IMR-90 (cell line): Measurements from ENCODE around the gene NKX6-2. TPM values are rescaled to one million over a fixed set of nuclear protein-coding genes. Genes with fewer than 3 reads are reported as not detected.

Source experiments
- ATAC-seq: fragments of 200-7000 bp; cut with Tn5 transposase; 2 replicates; pipeline ENCODE4 v1.9.1; 2020; ENCODE audit warnings: low read depth, mild to moderate bottlenecking, moderate library complexity
- BruUV-seq: library from RNA; stranded (reverse); fragments of 400-500 nt; replicated peaks from 2 replicates; lab custom pipeline; 2021; lab: Mats Ljungman, UMichigan
- CTCF ChIA-PET: fragments of 300-600 bp; formaldehyde crosslinking; extraction: SDS; loops from one replicate; lab custom pipeline; 2021; ENCODE audit warnings: antibody characterized with exemption; lab: Yijun Ruan, JAX
- POLR2A ChIA-PET: fragments of 300-600 bp; sonication (Branson Sonifier 250); formaldehyde crosslinking; loops from one replicate; lab custom pipeline; 2022; ENCODE audit warnings: antibody characterized with exemption; ENCODE audit not compliant: unreplicated experiment; lab: Charles Lee
- DNase-seq: peaks from one replicate; pipeline ENCODE4 v3.0.0; 2013
- H2AFZ ChIP-seq: replicated peaks from 2 replicates; pipeline ENCODE3; 2013; ENCODE audit warnings: low read length, mild to moderate bottlenecking; ENCODE audit not compliant: poor library complexity
- H2AK5ac ChIP-seq: 2 replicates; pipeline ENCODE4 v1.6.1; 2013; ENCODE audit warnings: low read depth, low read length, inconsistent platforms
- H2AK9ac ChIP-seq: replicated peaks from 2 replicates; pipeline ENCODE3; 2013; ENCODE audit warnings: mild to moderate bottlenecking, low read depth, low read length, moderate library complexity; ENCODE audit not compliant: poor library complexity
- H2BK120ac ChIP-seq: 2 replicates; pipeline ENCODE4 v1.6.1; 2013; ENCODE audit warnings: low read depth, low read length, inconsistent platforms
- H2BK15ac ChIP-seq: 3 replicates; pipeline ENCODE4 v1.6.1; 2013; ENCODE audit warnings: low read depth, low read length, inconsistent platforms
- H2BK20ac ChIP-seq: 2 replicates; pipeline ENCODE4 v1.6.1; 2013; ENCODE audit warnings: low read depth, mild to moderate bottlenecking, inconsistent platforms, low read length, moderate library complexity
- H2BK5ac ChIP-seq: 2 replicates; pipeline ENCODE4 v1.6.1; 2013; ENCODE audit warnings: mild to moderate bottlenecking, low read depth, low read length, inconsistent platforms; ENCODE audit not compliant: poor library complexity, severe bottlenecking
- H3K14ac ChIP-seq: replicated peaks from 2 replicates; pipeline ENCODE4 v1.6.1; 2013; ENCODE audit warnings: low read depth, low read length, inconsistent platforms
- H3K18ac ChIP-seq: 2 replicates; pipeline ENCODE4 v1.6.1; 2013; ENCODE audit warnings: low read depth, low read length, control low read depth
- H3K23ac ChIP-seq: 2 replicates; pipeline ENCODE4 v1.6.1; 2013; ENCODE audit warnings: low read depth, low read length, inconsistent platforms
- H3K27ac ChIP-seq: 2 replicates; pipeline ENCODE4 v1.5.1; 2013; ENCODE audit warnings: mild to moderate bottlenecking, control low read depth, low read length; ENCODE audit not compliant: insufficient read depth
- H3K27me3 ChIP-seq: 2 replicates; pipeline ENCODE4 v1.6.1; 2013; ENCODE audit warnings: low read length; ENCODE audit not compliant: control insufficient read depth, insufficient read depth
- H3K36me3 ChIP-seq: 2 replicates; pipeline ENCODE4 v1.6.1; 2013; ENCODE audit warnings: low read length, mixed read lengths; ENCODE audit not compliant: control insufficient read depth, insufficient read depth
- H3K4ac ChIP-seq: 2 replicates; pipeline ENCODE4 v1.6.1; 2013; ENCODE audit warnings: low read depth, low read length, inconsistent platforms
- H3K4me1 ChIP-seq: 2 replicates; pipeline ENCODE4 v1.6.1; 2013; ENCODE audit warnings: low read length, mixed read lengths; ENCODE audit not compliant: control insufficient read depth, insufficient read depth
- H3K4me2 ChIP-seq: 2 replicates; pipeline ENCODE4 v1.6.1; 2013; ENCODE audit warnings: low read depth, mild to moderate bottlenecking, control low read depth, low read length, moderate library complexity
- H3K4me3 ChIP-seq: 2 replicates; pipeline ENCODE4 v1.5.1; 2013; ENCODE audit warnings: low read depth, mild to moderate bottlenecking, control low read depth, low read length, moderate library complexity; ENCODE audit not compliant: insufficient read depth
- H3K56ac ChIP-seq: 2 replicates; pipeline ENCODE4 v1.6.1; 2013; ENCODE audit warnings: low read length, inconsistent platforms; ENCODE audit not compliant: insufficient read depth; ENCODE audit errors: extremely low read depth
- H3K79me1 ChIP-seq, 2 experiments: 2 replicates each; pipeline ENCODE4 v1.6.1; 2013; ENCODE audit warnings: low read length in 2 of 2, inconsistent platforms in 1 of 2, low read depth in 1 of 2
- H3K9ac ChIP-seq: 2 replicates; pipeline ENCODE4 v1.6.1; 2013; ENCODE audit warnings: low read depth, low read length, control low read depth
- H3K9me1 ChIP-seq: 2 replicates; pipeline ENCODE4 v1.6.1; 2013; ENCODE audit warnings: low read length, inconsistent platforms; ENCODE audit not compliant: insufficient read depth
- H3K9me3 ChIP-seq: 2 replicates; pipeline ENCODE4 v1.6.1; 2013; ENCODE audit warnings: low read length; ENCODE audit not compliant: control insufficient read depth, insufficient read depth
- H4K20me1 ChIP-seq: 2 replicates; pipeline ENCODE4 v1.6.1; 2013; ENCODE audit warnings: low read length, inconsistent platforms; ENCODE audit not compliant: insufficient read depth
- H4K5ac ChIP-seq: 2 replicates; pipeline ENCODE4 v1.6.1; 2013; ENCODE audit warnings: mild to moderate bottlenecking, low read depth, low read length, control low read depth
- H4K8ac ChIP-seq, 2 experiments: 2 replicates each; pipeline ENCODE4 v1.6.1; 2013; ENCODE audit warnings: low read depth in 2 of 2, low read length in 2 of 2, control low read depth in 1 of 2, inconsistent platforms in 1 of 2
- H4K91ac ChIP-seq: 2 replicates; pipeline ENCODE4 v1.6.1; 2013; ENCODE audit warnings: low read depth, low read length, inconsistent platforms; ENCODE audit not compliant: insufficient read depth
- BHLHE40 ChIP-seq: fragments of 150-350 bp; IDR thresholded peaks from 2 replicates; pipeline ENCODE4 v1.6.1; 2016; ENCODE audit warnings: mild to moderate bottlenecking, low read depth, low read length
- CEBPB ChIP-seq: IDR thresholded peaks from 2 replicates; pipeline ENCODE4 v1.6.1; 2012; ENCODE audit warnings: low read depth, low read length, improper control_type of control experiment
- CHD1 ChIP-seq: IDR thresholded peaks from 2 replicates; pipeline ENCODE4 v1.6.1; 2012; ENCODE audit warnings: low read depth, low read length, improper control_type of control experiment
- CTCF ChIP-seq: conservative IDR thresholded peaks from 2 replicates; pipeline ENCODE4 v1.5.1; 2012; ENCODE audit warnings: mild to moderate bottlenecking, low read depth, low read length, improper control_type of control experiment
- ELK1 ChIP-seq: fragments of 150-350 bp; IDR thresholded peaks from 2 replicates; pipeline ENCODE4 v1.6.1; 2016; ENCODE audit warnings: low read depth, mild to moderate bottlenecking, low read length, moderate library complexity, borderline replicate concordance
- MAFK ChIP-seq: IDR thresholded peaks from 2 replicates; pipeline ENCODE4 v1.6.1; 2012; ENCODE audit warnings: low read depth, low read length, improper control_type of control experiment
- MAZ ChIP-seq: IDR thresholded peaks from 2 replicates; pipeline ENCODE4 v1.6.1; 2012; ENCODE audit warnings: low read depth, mild to moderate bottlenecking, low read length, improper control_type of control experiment, moderate library complexity, borderline replicate concordance
- RAD21 ChIP-seq: IDR thresholded peaks from 2 replicates; pipeline ENCODE4 v1.6.1; 2012; ENCODE audit warnings: low read length, improper control_type of control experiment
- RCOR1 ChIP-seq: IDR thresholded peaks from 2 replicates; pipeline ENCODE4 v1.6.1; 2012; ENCODE audit warnings: mild to moderate bottlenecking, low read length, improper control_type of control experiment; ENCODE audit not compliant: insufficient replicate concordance
- RFX5 ChIP-seq: IDR thresholded peaks from 2 replicates; pipeline ENCODE4 v1.8.0; 2012; ENCODE audit warnings: low read depth, mild to moderate bottlenecking, low read length, moderate library complexity
- SMC3 ChIP-seq: fragments of 150-350 bp; IDR thresholded peaks from 2 replicates; pipeline ENCODE4 v1.6.1; 2016; ENCODE audit warnings: low read depth, mild to moderate bottlenecking, antibody characterized with exemption, low read length, moderate library complexity
- WGBS, 2 experiments: methylation state at CpG; one replicate each; pipeline versions ENCODE4 v1.1.5 to v1.1.7; 2013; ENCODE audit warnings: missing lambda C conversion rate in 2 of 2; ENCODE audit not compliant: insufficient read length in 1 of 2; ENCODE audit errors: extremely low coverage in 2 of 2; 5-methylcytosine and 5-hydroxymethylcytosine counted together
- dilution Hi-C: fragments of 300-500 bp; cut with HindIII; formaldehyde crosslinking; loops from one replicate; pipeline ENCODE4 v1.14.3; 2018; ENCODE audit warnings: low sequenced_read_pairs; ENCODE audit not compliant: unreplicated experiment
- in situ Hi-C: fragments of 300-500 bp; cut with MboI; formaldehyde crosslinking; loops from 3 replicates; pipeline ENCODE4 v1.14.3; 2019; ENCODE audit warnings: low sequenced_read_pairs, inconsistent platforms, mixed read lengths
- intact Hi-C: fragments of 100-400 bp; cut with micrococcal nuclease; formaldehyde crosslinking; loops from 2 replicates; pipeline ENCODE4 v1.10.0; 2022
- polyA plus RNA-seq, 3 experiments: library from polyadenylated mRNA; depleted of rRNA; stranded (reverse); fragments of >200 nt; gene quantifications; 2 replicates each; pipeline ENCODE4 v1.2.3, GENCODE V29; 2012; ENCODE audit warnings: low replicate concordance in 1 of 3
- total RNA-seq: library from RNA; depleted of rRNA; stranded (reverse); fragments of >200 nt; gene quantifications from 2 replicates; pipeline ENCODE4 v1.2.3, GENCODE V29; 2012
- TF ChIP-seq, protein P1 (sequence below): fragments of 150-350 bp; IDR thresholded peaks from 2 replicates; pipeline ENCODE4 v1.6.1; 2017; ENCODE audit warnings: mild to moderate bottlenecking, antibody characterized with exemption, low read length, low read depth

The NKX6-2 gene
- total and polyA plus RNA-seq, 2 of the 4 experiments (the other 2 are of a cell fraction): not detected

DNA sequence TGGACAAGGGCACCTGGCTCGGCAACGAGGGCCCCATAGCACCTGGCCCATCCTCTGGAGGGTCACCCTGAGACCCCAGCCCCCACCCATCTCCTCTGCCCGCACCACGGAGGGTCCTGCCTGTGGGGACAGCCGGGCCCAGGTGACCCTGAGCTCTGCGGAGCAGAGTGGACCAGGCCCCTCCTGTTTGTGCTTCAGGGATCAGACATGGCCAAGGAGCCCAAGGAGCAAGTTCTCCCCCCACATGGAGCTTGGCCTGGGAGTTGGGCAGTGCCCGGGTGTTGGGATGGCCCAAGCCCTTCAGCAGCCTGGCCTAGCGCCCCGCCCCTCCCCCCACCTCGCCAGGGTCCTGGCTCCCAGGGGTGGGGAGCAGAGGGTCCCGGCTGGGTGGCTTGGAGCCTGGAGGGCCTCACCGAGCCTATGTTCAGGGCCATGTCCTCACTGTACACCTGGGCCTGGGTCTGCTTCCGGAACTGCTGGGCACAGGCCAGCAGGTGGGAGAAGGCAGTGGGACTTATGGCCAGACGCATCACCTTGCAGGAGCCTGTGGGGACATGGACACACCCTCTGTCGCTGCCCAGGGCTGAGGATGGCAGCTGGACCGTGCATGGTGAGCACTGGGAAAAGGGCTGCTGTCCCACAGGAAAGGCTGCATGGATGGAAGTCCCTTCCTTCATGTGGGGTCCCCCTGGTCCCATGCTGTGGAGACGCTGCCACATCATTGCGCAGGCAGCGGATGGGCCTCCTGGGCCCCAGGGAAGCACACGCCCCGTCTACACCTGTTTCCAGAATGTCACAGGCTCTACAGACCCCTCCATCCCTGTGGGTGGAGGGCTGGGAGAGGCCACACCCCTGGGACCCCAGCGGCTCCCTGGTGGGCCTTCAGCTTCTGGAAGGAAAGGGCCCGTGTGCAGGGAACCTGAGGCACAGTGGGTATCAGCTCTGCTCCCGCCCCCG is 49.2 kb upstream of the NKX6-2 start (continued):
- TF ChIP-seq BHLHE40: no peak

DNA sequence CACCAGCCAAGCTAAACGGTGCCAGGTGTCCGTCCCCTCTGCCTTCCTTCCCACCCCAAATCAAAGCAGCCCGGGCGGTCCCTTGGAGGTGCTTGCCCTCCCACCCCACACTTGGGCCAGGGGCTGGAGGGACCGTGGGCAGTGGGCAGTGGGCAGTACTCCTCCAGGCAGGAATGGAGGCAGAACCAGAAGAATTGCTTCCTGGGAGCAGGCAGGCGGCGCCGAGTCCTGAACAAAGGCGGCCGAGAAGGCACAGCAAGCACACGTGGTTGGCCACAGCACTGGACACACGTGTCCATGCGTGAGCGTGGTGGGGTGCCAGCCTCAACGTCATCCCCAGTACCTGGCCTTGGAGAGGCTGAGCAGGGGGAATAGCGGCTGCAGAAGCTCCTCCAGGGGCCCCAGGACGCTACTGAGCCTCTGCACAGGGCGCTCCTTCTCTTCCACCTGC is 48.4 kb upstream of the NKX6-2 start:
- no peak overlapping the region for H3K23ac ChIP-seq
- H4K8ac ChIP-seq: no peak overlapping the region
- no peaks in the 10 kb centered on the region for H3K4me1 ChIP-seq
- no peak overlapping the region for H4K91ac ChIP-seq
- WGBS, 2 experiments: 89% methylated on average over 9 of the region's 18 CpGs; no CpG with 5 or more reads in 1 of the 2 experiments
- H3K18ac ChIP-seq: no peak overlapping the region
- H3K9me1 ChIP-seq: peaks cover 3% of the 10 kb centered on the region; the same call in 1 of the 2 replicates
- H2BK20ac ChIP-seq: no peak overlapping the region
- dilution Hi-C loops (no loop called here), intact Hi-C loops (no loop called here), in situ Hi-C loops (no loop called here)
- no peak overlapping the region for H2AK5ac ChIP-seq
- no peak for DNase-seq
- no peak for ATAC-seq
- no peak overlapping the region for H3K27ac ChIP-seq
- H4K20me1 ChIP-seq: no peaks in the 10 kb centered on the region
- no peak overlapping the region for H3K56ac ChIP-seq
- no peak overlapping the region for H4K5ac ChIP-seq
- H2BK120ac ChIP-seq: no peak overlapping the region
- H2BK15ac ChIP-seq: no peak overlapping the region
- no peak overlapping the region for H2AFZ ChIP-seq
- ChIA-PET POLR2A (no interaction called here), CTCF (no interaction called here)
- no peak overlapping the region for H2AK9ac ChIP-seq
- no peak overlapping the region for H2BK5ac ChIP-seq
- H3K27me3 ChIP-seq: peaks cover 19% of the 10 kb centered on the region
- H3K4ac ChIP-seq: no peak overlapping the region
- H3K4me3 ChIP-seq: no peak overlapping the region
- no peaks in the 10 kb centered on the region for H3K36me3 ChIP-seq
- H3K4me2 ChIP-seq: no peak overlapping the region
- no peaks in the 10 kb centered on the region for H3K9me3 ChIP-seq
- H3K9ac ChIP-seq: no peak overlapping the region
- H3K79me1 ChIP-seq: no peaks in the 10 kb centered on the region
- BruUV-seq: no TSS peak
- no peak overlapping the region for H3K14ac ChIP-seq
- TF ChIP-seq MAZ (no peak), CTCF (no peak), RCOR1 (no peak), SMC3 (no peak), RFX5 (no peak), RAD21 (no peak), CEBPB (no peak), ELK1 (no peak), MAFK (no peak), CHD1 (no peak)
- TF ChIP-seq, protein P1, sequence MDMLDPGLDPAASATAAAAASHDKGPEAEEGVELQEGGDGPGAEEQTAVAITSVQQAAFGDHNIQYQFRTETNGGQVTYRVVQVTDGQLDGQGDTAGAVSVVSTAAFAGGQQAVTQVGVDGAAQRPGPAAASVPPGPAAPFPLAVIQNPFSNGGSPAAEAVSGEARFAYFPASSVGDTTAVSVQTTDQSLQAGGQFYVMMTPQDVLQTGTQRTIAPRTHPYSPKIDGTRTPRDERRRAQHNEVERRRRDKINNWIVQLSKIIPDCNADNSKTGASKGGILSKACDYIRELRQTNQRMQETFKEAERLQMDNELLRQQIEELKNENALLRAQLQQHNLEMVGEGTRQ: no peak
